ENCODE measurements around the gene AQP5. TPM values are rescaled to one million over a fixed set of nuclear protein-coding genes. Genes with fewer than 3 reads are reported as not detected.
A peak's percentile ranks its signal among the peaks of the same experiment; 100 is the strongest.

Gene AQP5
- total and polyA plus RNA-seq, 2 of the 8 experiments (the other 6 are each of a cell fraction or from before 2014, with no cell fraction given) = 2.5 to 3.2 TPM

DNA sequence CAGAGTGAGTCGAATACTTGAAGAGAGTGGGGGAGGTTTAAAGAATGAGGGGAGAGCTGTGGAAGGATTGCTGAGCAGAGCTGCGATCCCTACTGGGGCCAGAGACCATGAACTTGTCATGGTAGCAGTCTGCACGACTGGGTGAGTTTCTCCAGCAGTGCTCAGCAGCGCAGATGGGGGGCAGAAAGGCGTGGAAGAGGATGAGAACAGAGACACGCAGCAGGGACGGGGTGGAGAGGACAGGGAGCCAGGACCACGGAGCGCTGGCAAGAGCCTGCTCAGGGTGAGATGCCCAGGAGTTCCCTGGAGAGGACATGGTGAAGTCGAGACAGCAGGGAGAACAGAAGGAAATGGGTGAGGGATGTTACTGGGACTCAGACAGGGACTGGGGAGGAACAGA lies 9.0 kb downstream of the AQP5 start:
- no peaks in the 10 kb centered on the region for H3K36me3 ChIP-seq (ENCODE audit: control insufficient read depth in 2 of 4, insufficient read depth in 4 of 4, low read length in 3 of 4)
- no peaks in the 10 kb centered on the region for H3K9me3 ChIP-seq (ENCODE audit: insufficient read depth in 2 of 2, low read depth in 1 of 2, low read length in 1 of 2)
- no peak overlapping the region for H3K23ac ChIP-seq (ENCODE audit: insufficient read length)
- no peaks in the 10 kb centered on the region for H3K23me2 ChIP-seq (ENCODE audit: low read depth, low read length)
- H2BK5ac ChIP-seq (ENCODE audit: low read depth, low read length) = no peak overlapping the region
- no peak overlapping the region for H3K27ac ChIP-seq (ENCODE audit: low read depth, low read length)
- H3K4me2 ChIP-seq (ENCODE audit: insufficient read depth in 1 of 2, low read depth in 2 of 2, low read length in 2 of 2) = no peak overlapping the region
- DNase-seq (ENCODE audit: low read depth in 1 of 2, low spot score in 2 of 2) (no peak), FAIRE-seq (no peak)
- TF ChIP-seq BRCA1 (IDR thresholded peaks at IDR 0.05; ENCODE audit: low read depth, low read length) = no peak
- TF ChIP-seq SIRT6 (IDR thresholded peaks at IDR 0.05; ENCODE audit: low read length) = no peak
- TF ChIP-seq, protein P1, sequence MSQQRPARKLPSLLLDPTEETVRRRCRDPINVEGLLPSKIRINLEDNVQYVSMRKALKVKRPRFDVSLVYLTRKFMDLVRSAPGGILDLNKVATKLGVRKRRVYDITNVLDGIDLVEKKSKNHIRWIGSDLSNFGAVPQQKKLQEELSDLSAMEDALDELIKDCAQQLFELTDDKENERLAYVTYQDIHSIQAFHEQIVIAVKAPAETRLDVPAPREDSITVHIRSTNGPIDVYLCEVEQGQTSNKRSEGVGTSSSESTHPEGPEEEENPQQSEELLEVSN (IDR thresholded peaks at IDR 0.05) = no peak
- TF ChIP-seq JUND (IDR thresholded peaks at IDR 0.05; ENCODE audit: low read length) = no peak
- no peak for TF ChIP-seq POLR2AphosphoS5 (IDR thresholded peaks at IDR 0.05; ENCODE audit: low read depth, low read length)
- TF ChIP-seq ASH2L (IDR thresholded peaks at IDR 0.05; ENCODE audit: low read length) = no peak
- 81% methylated on average over 7 of the region's 10 CpGs; no CpG with 5 or more reads in 1 of the 2 experiments for WGBS, 2 experiments (ENCODE audit: extremely low coverage in 1 of 2, insufficient coverage in 1 of 2, insufficient read length in 1 of 2, insufficient replicate concordance in 2 of 2, low coverage in 1 of 2, low lambda C conversion rate in 2 of 2, missing lambda C conversion rate in 1 of 2)
- H3K9ac ChIP-seq (replicated peaks in 1 of 4; ENCODE audit: extremely low read depth in 1 of 4, low read depth in 3 of 4, low read length in 3 of 4) = no peak overlapping the region
- no peak overlapping the region for H2BK120ac ChIP-seq (replicated peaks; ENCODE audit: low read depth, low read length)
- no peak overlapping the region; the same call in 1 of the 2 replicates for H2BK15ac ChIP-seq (ENCODE audit: low read length)
- no peak overlapping the region for H3K56ac ChIP-seq (replicated peaks; ENCODE audit: insufficient read length, low read depth, low read length)
- ChIA-PET POLR2A (ENCODE audit: partially characterized antibody) (no interaction called here), CTCF (ENCODE audit: partially characterized antibody) (interaction anchor here (1.1 to 23.0 kb wide), 8 partner anchors 10 to 102 kb away, joined by 3 to 420 read pairs (median 124); partner anchors contain the start of gene ASIC1)
- no peak overlapping the region for H2BK20ac ChIP-seq (ENCODE audit: low read length)
- no peaks in the 10 kb centered on the region for H3K79me1 ChIP-seq (ENCODE audit: low read depth, low read length)
- 0 out of 2 replicates have a peak overlapping the region, but pooled peaks have one; percentile 17 for H2BK12ac ChIP-seq (ENCODE audit: low read depth, low read length)
- H3K79me2 ChIP-seq (ENCODE audit: control insufficient read depth in 1 of 2, insufficient read depth in 2 of 2, low read length in 2 of 2) = no peaks in the 10 kb centered on the region
- H3K18ac ChIP-seq (ENCODE audit: extremely low read depth, low read length) = peak overlapping the region; percentile 48; the same call in 1 of the 2 replicates
- H4K20me1 ChIP-seq (replicated peaks in 1 of 2; ENCODE audit: control insufficient read depth in 1 of 2, insufficient read depth in 2 of 2, low read length in 2 of 2) = no peaks in the 10 kb centered on the region
- H3K14ac ChIP-seq (ENCODE audit: insufficient read length) = no peak overlapping the region
- peaks cover 0 to 22% (median 9%) of the 10 kb centered on the region in 4 experiments; a peak in 6 of 7 replicates for H3K27me3 ChIP-seq (replicated peaks in 1 of 4; ENCODE audit: control insufficient read depth in 3 of 4, extremely low read depth in 1 of 4, insufficient read depth in 3 of 4, low read length in 3 of 4)
- H3K4ac ChIP-seq (replicated peaks; ENCODE audit: insufficient read length, low read depth, low read length) = no peak overlapping the region
- no peak overlapping the region for H4K5ac ChIP-seq (ENCODE audit: insufficient read length, low read depth, low read length)
- no peak overlapping the region for H3K4me3 ChIP-seq (ENCODE audit: extremely low read depth in 1 of 4, insufficient read depth in 2 of 4, low read depth in 3 of 4, low read length in 4 of 4)
- no peak overlapping the region for H2AK5ac ChIP-seq (ENCODE audit: low read depth, low read length)
- H3K4me1 ChIP-seq (replicated peaks in 1 of 4; ENCODE audit: control insufficient read depth in 3 of 4, insufficient read depth in 4 of 4, low read length in 3 of 4) = peaks cover 0 to 9% (median 6%) of the 10 kb centered on the region in 4 experiments; a peak in 5 of 7 replicates
- H2AFZ ChIP-seq (ENCODE audit: low read length) = no peak overlapping the region
- no peak overlapping the region for H4K8ac ChIP-seq (ENCODE audit: extremely low read depth, insufficient read depth, low read length)
- no peak overlapping the region for H4K91ac ChIP-seq (replicated peaks; ENCODE audit: insufficient read length, low read length)

Data from H1 (cell line).